Common myeloid progenitor, CD34-positive (primary cell): Measurements from ENCODE around the gene HOXA6.

Experiments
- CTCF ChIA-PET: fragments of 350-600 bp; sonication (Branson Sonifier 250); formaldehyde crosslinking; loops from one replicate; lab custom pipeline; 2021; ENCODE audit warnings: antibody characterized with exemption; lab: Charles Lee
- POLR2A ChIA-PET: fragments of 350-600 bp; sonication (Branson Sonifier 250); formaldehyde crosslinking; loops from one replicate; lab custom pipeline; 2021; ENCODE audit warnings: antibody characterized with exemption; lab: Charles Lee
- DNase-seq, 3 donors: peaks; one replicate each; pipeline versions ENCODE4 v3.0.0 to v3.0.0-alpha.2; 2013
- H3K27ac ChIP-seq, 2 experiments: 1 replicate in 1 of 2; 2 replicates in 1 of 2; pipeline ENCODE4 v1.7.0; 2013; ENCODE audit warnings: inconsistent platforms in 2 of 2, low read length in 2 of 2, mild to moderate bottlenecking in 2 of 2, low read depth in 1 of 2, moderate library complexity in 1 of 2; ENCODE audit not compliant: severe bottlenecking in 2 of 2, insufficient read depth in 1 of 2, poor library complexity in 1 of 2
- H3K27me3 ChIP-seq, 5 experiments: replicated peaks in 2 of 5; 1 replicate in 3 of 5; 2 replicates in 2 of 5; pipeline versions ENCODE4 v1.6.1 to v1.7.0; 2013; ENCODE audit warnings: low read length in 4 of 5, mild to moderate bottlenecking in 2 of 5, moderate library complexity in 2 of 5, inconsistent platforms in 1 of 5; ENCODE audit not compliant: insufficient read depth in 5 of 5, control insufficient read depth in 4 of 5
- H3K36me3 ChIP-seq, 4 experiments: 1 replicate in 2 of 4; 2 replicates in 2 of 4; pipeline versions ENCODE4 v1.6.1 to v1.7.0; 2013; ENCODE audit warnings: low read length in 3 of 4, control low read depth in 1 of 4, mild to moderate bottlenecking in 1 of 4; ENCODE audit not compliant: control insufficient read depth in 4 of 4, insufficient read depth in 4 of 4
- H3K4me1 ChIP-seq, 4 experiments: 1 replicate in 3 of 4; 2 replicates in 1 of 4; pipeline versions ENCODE4 v1.6.1 to v1.7.1; 2013; ENCODE audit warnings: low read length in 3 of 4, mild to moderate bottlenecking in 3 of 4, control low read depth in 1 of 4, inconsistent platforms in 1 of 4, moderate library complexity in 1 of 4; ENCODE audit not compliant: control insufficient read depth in 4 of 4, insufficient read depth in 4 of 4; ENCODE audit errors: control extremely low read depth in 1 of 4
- H3K4me3 ChIP-seq, 7 experiments: 1 replicate in 4 of 7; 2 replicates in 3 of 7; pipeline versions ENCODE4 v1.5.1 to v1.7.0; 2013; ENCODE audit warnings: mild to moderate bottlenecking in 7 of 7, low read length in 6 of 7, moderate library complexity in 6 of 7, inconsistent platforms in 2 of 7, low read depth in 2 of 7, control low read depth in 1 of 7; ENCODE audit not compliant: insufficient read depth in 4 of 7, control insufficient read depth in 1 of 7; ENCODE audit errors: extremely low read depth in 1 of 7
- H3K9me3 ChIP-seq, 5 experiments: 1 replicate in 4 of 5; 2 replicates in 1 of 5; pipeline versions ENCODE4 v1.6.1 to v1.7.1; 2013; ENCODE audit warnings: low read length in 4 of 5, mild to moderate bottlenecking in 2 of 5, inconsistent platforms in 1 of 5, low read depth in 1 of 5, moderate library complexity in 1 of 5; ENCODE audit not compliant: control insufficient read depth in 4 of 5, insufficient read depth in 2 of 5; ENCODE audit errors: control extremely low read depth in 1 of 5
- WGBS: methylation state at CpG from one replicate; pipeline ENCODE4 v1.1.5; 2013; ENCODE audit not compliant: insufficient coverage; 5-methylcytosine and 5-hydroxymethylcytosine counted together

The HOXA6 gene

DNA sequence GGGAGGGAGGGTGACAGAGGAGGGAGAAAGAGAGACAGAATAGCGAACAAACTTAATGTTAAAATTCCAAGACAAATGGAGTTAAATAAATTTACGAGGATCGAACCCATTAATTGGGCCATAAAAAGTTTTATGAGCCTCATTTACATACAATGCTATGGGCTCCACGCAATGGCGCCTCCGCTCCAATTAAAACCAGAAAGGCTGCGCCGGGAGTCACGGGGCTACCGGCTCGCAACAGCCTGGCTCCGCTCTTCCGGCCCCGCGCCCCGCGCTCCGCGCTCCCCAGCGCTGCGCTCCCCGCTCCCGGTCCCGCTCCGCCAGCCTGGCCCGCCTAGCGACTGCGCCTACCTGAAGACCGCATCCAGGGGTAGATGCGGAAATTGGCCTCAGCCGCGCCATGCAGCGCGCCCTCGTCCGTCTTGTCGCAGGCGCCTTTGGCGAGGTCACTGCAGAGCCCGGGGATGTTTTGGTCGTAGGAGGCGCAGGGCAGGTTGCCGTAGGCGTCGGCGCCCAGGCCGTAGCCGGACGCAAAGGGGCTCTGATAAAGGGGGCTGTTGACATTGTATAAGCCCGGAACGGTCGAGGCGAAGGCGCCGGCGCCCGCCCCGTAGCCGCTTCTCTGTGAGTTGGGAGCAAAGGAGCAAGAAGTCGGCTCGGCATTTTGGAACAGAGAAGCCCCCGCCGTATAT is 8.4 kb upstream of the HOXA6 start:
- peak; percentile 60 to 78 (median 71) for DNase-seq
- no peaks in the 10 kb centered on the region for H3K9me3 ChIP-seq
- CTCF ChIA-PET, result interaction anchor here (0.7 to 4.1 kb wide), 18 partner anchors 6 to 1263 kb away, joined by 3 to 41 read pairs (median 6); partner anchors contain the start of genes HOXA5 and HOXA9
- WGBS, result under 1% methylated on average over 51 of the region's 63 CpGs
- no peaks in the 10 kb centered on the region for H3K27me3 ChIP-seq
- peak overlapping the region; percentile 32 to 100 (median 82) for H3K4me3 ChIP-seq
- peak overlapping the region; percentile 76 to 96 for H3K27ac ChIP-seq
- POLR2A ChIA-PET, result interaction anchor here (0.9 to 1.6 kb wide), 5 partner anchors 10 to 956 kb away, joined by 3 to 9 read pairs (median 3); partner anchors contain the start of genes HOXA4 and HOXA9
- peaks cover 0 to 17% (median 0%) of the 10 kb centered on the region in 4 experiments for H3K36me3 ChIP-seq
- peaks cover 4 to 86% (median 77%) of the 10 kb centered on the region in 4 experiments for H3K4me1 ChIP-seq

GRCh38 chr7:27154901-27155815 is 7.6 kb upstream of the HOXA6 start:
- peak in 1 of 3 donors; percentile 73 for DNase-seq
- H3K27me3 ChIP-seq, result no peaks in the 10 kb centered on the region
- no peaks in the 10 kb centered on the region for H3K9me3 ChIP-seq
- H3K27ac ChIP-seq, result peak overlapping the region; percentile 76 to 96
- H3K4me3 ChIP-seq, result peak overlapping the region; percentile 24 to 100 (median 82)
- peaks cover 0 to 20% (median 0%) of the 10 kb centered on the region in 4 experiments for H3K36me3 ChIP-seq
- ChIA-PET CTCF (interaction anchor here (0.7 to 4.1 kb wide), 10 partner anchors 7 to 487 kb away, joined by 3 to 24 read pairs (median 6); partner anchors contain the start of genes HOXA5 and HOXA9), POLR2A (interaction anchor here (1.4 to 1.5 kb wide), 2 partner anchors 297 to 955 kb away, joined by 3 to 4 read pairs; no protein-coding TSS in a partner anchor)
- WGBS, result 1% methylated on average over 39 of the region's 48 CpGs
- H3K4me1 ChIP-seq, result peaks cover 4 to 83% (median 77%) of the 10 kb centered on the region in 4 experiments

- 66% methylated on average over 5 of the region's 10 CpGs for WGBS
- no peaks in the 10 kb centered on the region for H3K9me3 ChIP-seq
- peaks cover 6 to 83% (median 76%) of the 10 kb centered on the region in 4 experiments for H3K4me1 ChIP-seq
- peaks cover 0 to 25% (median 0%) of the 10 kb centered on the region in 4 experiments for H3K36me3 ChIP-seq
- CTCF ChIA-PET, result interaction anchor here (0.8 to 4.1 kb wide), 14 partner anchors 8 to 780 kb away, joined by 3 to 24 read pairs (median 4); partner anchors contain the start of gene HOXA9
- H3K4me3 ChIP-seq, result peak overlapping the region in 6 of 7 experiments; percentile 25 to 100 (median 88)
- DNase-seq, result peak in 1 of 3 donors; percentile 5
- no peaks in the 10 kb centered on the region for H3K27me3 ChIP-seq
- POLR2A ChIA-PET, result interaction anchor here (0.9 to 1.5 kb wide), 2 partner anchors 15 to 296 kb away, joined by 4 to 5 read pairs; no protein-coding TSS in a partner anchor
- H3K27ac ChIP-seq, result peak overlapping the region in 1 of 2 experiments; percentile 96
Observed at GRCh38 chr7:27154369-27154768, 6.8 kb upstream of the HOXA6 start.

DNA sequence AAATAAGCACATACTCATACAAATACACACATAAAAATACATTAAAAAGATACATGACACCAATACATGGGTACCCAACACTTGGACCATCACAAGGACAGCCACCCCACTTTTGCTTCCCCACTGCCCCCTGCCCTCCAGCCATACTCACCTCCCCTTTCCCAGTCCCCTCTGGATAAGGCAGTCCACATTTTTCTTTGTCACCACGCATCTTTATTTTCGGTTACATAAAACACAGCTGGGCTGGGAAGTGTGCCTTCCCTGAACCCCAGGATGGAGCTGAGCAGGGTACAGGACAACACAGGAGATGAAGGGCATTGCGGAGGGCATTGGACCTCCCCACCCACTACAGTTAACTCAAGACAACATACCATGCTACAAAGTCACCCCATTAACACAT is 6.0 kb upstream of the HOXA6 start:
- DNase-seq, result peak in 1 of 3 donors; percentile 0
- H3K27me3 ChIP-seq, result no peaks in the 10 kb centered on the region
- H3K27ac ChIP-seq, result peak overlapping the region; percentile 75 to 96
- H3K36me3 ChIP-seq, result peaks cover 0 to 32% (median 0%) of the 10 kb centered on the region in 4 experiments
- ChIA-PET POLR2A (interaction anchor here (0.9 to 1.6 kb wide), 2 partner anchors 13 to 16 kb away, joined by 3 to 5 read pairs; no protein-coding TSS in a partner anchor), CTCF (interaction anchor here (1.0 to 4.1 kb wide), 11 partner anchors 9 to 779 kb away, joined by 3 to 24 read pairs (median 4); partner anchors contain the start of gene HOXA9)
- peak overlapping the region in 6 of 7 experiments; percentile 13 to 100 (median 92) for H3K4me3 ChIP-seq
- WGBS, result no CpG with 5 or more reads among the region's 3 CpGs
- peaks cover 5 to 83% (median 76%) of the 10 kb centered on the region in 4 experiments for H3K4me1 ChIP-seq
- no peaks in the 10 kb centered on the region for H3K9me3 ChIP-seq

- Histone ChIP-seq H3K27me3 (no peaks in the 10 kb centered on the region), H3K9me3 (no peaks in the 10 kb centered on the region), H3K36me3 (peaks cover 0 to 34% (median 0%) of the 10 kb centered on the region in 4 experiments), H3K4me3 (peak overlapping the region; percentile 76 to 100 (median 91)), H3K27ac (peak overlapping the region; percentile 75 to 96), H3K4me1 (peaks cover 5 to 83% (median 76%) of the 10 kb centered on the region in 4 experiments)
- 4% methylated on average over 7 of the region's 22 CpGs for WGBS
- CTCF ChIA-PET, result interaction anchor here (0.8 to 4.1 kb wide), 16 partner anchors 9 to 1275 kb away, joined by 3 to 24 read pairs (median 4); partner anchors contain the start of gene HOXA9
- POLR2A ChIA-PET, result interaction anchor here (0.8 to 3.4 kb wide), 6 partner anchors 9 to 784 kb away, joined by 3 to 15 read pairs (median 3); no protein-coding TSS in a partner anchor
- peak in 1 of 3 donors; percentile 16 for DNase-seq
Observed at GRCh38 chr7:27152816-27153442, 5.4 kb upstream of the HOXA6 start.
